Amniotic epithelial cell (primary cell): ENCODE measurements around the gene SLC66A2.
"Not testable (repeated sequence)": the region's sequence is repeated elsewhere in the genome, so short reads cannot be mapped to it uniquely, and the experiment has no call there.

Experiments
- DNase-seq: peaks from one replicate; pipeline ENCODE4 v3.0.0-alpha.2; 2010; ENCODE audit warnings: low read depth

SLC66A2 gene

DNA sequence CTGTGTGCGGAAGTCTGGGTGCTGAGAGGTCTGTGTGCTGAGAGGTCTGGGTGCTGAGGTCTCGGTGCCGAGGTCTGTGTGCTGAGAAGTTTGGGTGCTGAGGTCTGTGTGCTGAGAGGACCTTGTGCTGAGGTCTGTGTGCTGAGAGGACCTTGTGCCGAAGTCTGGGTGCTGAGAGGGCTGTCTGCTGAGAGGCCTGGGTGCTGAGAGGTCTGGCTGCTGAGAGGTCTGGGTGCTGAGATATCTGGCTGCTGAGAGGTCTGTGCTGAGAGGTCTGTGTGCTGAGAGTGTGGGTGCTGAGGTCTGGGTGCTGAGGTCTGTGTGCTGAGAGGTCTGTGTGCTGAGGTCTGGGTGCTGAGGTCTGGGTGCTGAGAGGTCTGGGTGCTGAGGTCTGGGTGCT, 86.5 kb downstream of the SLC66A2 start:
- not testable (repeated sequence) for DNase-seq

DNA sequence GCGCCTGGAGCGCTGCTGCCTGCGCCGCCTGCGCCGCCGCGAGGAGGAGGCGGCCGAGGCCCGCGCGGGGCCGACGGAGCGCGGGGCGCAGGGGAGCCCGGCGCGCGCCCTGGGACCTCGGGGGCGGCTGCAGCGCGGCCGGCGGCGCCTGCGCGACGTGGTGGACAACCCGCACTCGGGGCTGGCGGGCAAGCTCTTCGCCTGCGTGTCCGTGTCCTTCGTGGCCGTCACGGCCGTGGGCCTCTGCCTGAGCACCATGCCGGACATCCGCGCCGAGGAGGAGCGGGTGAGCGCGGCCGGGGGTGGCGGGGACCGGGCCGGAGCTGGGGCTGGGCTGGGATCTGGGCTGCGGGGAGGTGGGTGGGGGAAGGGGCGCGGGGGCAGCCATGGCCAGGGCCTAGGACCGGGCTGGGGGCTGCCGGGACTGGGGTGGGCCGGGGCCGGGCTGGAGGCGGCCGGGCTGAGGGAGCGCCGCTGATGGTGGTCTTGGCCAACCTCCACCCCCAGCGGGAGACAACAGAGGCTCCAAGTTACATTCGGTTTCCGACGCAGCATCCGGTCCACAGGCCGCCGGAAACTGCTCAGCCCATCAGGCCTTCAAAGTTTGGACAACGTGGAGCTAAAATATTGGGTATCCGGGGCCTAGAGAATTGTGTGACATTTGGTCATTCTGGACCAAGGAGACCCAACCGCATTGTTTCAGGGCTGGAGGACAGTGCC, 87.3 kb downstream of the SLC66A2 start:
- DNase-seq, result no peak

DNA sequence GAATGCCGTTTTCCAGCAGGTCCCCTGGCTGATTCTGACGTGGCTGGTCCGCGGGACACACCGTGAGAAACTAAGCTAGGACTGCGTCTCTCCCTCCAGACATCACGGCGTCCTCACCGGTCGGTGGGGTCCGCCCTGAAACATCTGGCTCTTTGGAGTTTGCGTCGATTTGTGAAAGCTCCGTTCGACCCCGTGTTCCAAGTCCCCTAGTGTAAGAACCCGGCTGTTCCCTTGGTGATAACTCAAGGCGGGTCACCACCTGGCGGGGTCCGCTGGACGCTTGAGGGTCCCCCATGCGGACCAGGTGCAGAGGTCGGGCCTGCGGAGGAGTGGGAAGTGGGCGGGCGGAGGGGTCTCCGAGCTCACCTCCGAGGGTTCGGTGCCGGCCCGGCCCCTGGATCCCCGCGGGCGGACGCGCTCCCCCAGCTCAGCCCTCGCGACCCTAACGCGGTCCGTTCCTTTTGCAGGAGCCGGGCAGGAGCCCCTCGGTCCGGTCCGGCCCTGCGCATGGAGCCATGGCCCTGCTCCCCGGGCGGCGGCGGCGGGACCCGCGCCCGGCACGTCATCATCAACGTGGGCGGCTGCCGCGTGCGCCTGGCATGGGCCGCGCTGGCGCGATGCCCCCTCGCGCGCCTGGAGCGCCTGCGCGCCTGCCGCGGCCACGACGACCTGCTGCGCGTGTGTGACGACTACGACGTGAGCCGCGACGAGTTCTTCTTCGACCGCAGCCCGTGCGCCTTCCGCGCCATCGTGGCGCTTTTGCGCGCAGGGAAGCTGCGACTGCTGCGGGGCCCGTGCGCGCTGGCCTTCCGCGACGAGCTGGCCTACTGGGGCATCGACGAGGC, 88.1 kb downstream of the SLC66A2 start:
- no peak for DNase-seq

DNA sequence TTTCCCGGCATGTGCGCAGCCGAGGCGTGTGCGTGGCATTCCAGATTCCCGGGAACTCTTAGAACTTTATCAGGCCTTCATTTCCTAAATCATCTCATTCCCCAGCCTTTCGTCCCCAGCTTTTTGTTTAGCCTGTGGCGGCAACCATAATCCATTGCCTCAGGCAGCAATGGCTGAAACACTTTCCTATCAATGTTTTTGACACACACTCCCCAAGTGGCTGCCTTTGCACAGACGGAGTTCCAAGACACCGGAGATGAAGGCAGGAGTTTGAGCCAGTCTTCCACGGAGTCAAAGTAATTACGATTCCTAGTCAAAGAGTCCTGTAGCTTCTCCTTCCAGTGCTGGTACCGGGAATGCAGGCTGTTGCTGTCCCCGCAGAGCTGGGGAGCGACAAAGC, 88.9 kb downstream of the SLC66A2 start:
- DNase-seq, result no peak

DNA sequence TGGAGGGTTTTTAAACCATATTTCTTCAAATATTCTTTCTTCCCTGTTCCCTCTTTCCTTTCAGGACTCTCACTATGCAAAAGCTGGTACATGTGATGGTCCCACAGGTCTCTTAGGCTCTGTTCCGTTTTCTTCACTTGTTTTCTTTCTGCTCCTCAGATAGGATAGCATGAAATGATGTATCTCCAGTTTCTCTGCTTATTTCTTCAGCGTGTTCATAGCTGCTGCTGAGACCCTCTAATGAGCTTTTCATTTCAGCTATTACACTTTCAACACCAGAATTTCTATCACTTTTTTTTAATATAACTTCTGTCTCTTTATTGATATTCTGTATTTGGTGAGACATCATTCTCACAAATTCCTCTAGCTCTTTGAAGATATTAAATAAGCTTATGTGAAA, 89.8 kb downstream of the SLC66A2 start:
- no peak for DNase-seq

DNA sequence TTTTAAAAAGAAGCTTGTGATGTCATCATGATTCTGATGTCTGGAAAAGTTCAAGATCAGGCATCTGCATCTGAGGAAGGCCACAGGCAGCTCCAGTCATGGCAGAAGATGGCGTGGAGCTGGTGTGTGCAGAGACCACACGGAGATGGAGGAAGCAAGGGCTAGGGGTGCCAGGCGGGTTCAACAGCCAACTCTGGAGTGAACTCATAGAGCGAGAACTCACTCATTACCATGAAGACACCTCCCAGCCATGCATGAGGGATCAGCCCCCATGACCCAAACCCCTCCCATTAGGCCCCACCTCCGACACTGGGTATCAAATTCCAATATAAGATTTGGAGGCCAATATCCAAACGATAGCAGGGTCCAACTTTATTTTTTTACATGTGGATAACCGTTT, 92.1 kb downstream of the SLC66A2 start:
- DNase-seq, result no peak

DNA sequence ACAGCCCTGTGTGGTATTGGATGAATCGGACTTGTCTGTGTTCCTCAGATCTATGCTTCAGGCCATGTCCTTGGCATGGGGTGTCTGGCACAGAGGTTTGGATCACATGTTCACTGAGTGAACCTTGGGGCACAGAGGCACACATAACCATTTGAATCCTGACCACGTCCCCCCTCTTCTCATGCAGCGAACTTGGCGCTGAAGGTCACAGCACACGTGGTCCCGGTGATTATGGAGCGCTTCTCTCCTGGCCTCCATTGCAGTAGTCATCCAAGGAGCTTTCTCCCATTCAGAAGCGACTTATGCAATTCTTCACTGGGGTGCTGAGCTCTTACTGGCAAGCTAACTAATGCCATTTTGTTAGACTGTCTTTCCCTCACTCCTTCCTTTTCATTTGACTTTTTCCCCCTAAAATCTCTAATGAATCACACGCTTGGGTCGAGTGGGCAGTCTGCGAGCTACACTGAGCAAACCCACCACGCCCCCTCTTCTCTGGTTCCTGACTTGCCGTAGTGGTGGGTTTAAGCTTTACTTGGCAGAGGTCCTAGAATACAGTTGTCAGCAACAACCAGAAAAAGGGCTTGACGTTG, 94.3 kb downstream of the SLC66A2 start:
- peak; percentile 62 for DNase-seq

DNA sequence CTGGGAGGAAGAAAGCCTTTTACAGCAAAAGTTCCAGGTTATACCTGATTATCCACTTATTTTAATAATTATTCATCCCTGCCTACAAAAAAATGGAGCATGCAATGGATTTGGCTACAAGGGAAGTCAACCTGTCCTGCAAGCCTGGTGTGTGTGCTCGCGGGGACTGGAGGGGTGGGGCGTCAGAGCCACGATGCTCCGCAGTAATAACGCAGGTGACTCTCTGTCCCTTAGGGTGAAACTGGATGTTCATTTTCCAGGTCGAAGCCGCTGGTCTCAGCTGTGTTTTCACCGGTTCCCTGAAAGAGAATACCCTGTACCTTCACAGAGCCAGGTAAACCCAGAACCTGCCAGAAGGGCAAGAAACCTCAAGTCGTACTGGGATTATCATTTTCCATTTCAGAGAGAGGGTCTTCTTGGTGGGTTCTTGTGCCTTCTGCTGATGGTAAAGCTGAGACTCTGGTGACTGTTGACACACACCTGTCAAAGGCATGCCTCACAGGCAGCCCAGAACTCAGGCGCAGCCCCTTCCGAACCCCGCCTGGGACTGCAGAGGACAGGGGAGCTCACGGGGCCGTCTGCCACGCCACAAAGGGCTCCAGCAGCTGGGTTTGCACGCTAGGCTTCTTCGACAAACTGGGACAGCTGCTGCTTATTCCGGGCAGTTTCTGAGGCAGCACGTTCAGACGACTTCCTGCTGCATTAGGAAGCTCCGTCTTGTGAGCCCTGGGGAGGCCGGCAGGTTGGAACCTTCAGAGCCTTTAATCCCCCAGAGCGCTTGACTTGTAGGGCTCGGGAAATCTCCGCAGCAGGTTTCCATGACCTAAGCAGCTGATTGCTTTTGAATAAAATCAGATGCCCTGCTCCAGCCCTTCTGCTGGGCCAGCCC, 95.1 kb downstream of the SLC66A2 start:
- peak; percentile 45 for DNase-seq

DNA sequence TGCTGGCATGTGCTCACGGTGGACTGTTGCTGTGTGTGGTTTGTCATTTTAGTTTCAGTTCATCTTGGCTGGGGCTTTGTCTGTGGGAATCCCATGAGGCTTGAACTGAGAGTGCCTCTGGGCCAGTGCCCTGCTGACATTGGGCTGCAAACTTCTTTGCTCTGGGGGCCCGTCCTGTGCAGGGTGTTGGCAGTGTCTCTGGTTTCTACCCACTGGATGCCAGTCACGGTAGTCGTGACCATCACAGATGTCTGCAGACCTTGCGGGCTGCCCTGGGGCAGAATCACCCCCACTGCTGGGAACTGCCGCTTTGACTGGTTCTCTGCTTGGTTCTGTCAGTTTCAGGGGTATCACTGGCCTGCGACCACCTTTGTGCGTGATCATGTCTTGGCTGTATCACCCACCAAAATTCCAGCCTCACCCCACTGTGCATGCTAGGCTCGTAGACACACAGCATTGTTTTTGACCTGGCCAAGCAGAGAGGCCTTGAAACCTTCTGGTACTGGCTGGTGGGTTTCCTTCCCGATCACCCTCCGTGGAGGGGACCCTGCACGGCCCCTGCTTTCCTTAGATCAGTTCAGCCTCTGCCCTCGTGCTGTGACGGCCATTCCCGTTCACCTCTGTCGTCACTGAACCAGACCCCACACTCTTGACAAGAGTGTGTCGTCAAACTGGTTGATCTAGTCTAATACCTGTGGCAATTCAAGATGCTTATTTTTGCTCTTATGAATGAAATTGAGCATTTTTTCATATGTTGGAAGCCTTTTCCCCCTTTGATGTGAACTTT, 96.1 kb downstream of the SLC66A2 start:
- no peak for DNase-seq

DNA sequence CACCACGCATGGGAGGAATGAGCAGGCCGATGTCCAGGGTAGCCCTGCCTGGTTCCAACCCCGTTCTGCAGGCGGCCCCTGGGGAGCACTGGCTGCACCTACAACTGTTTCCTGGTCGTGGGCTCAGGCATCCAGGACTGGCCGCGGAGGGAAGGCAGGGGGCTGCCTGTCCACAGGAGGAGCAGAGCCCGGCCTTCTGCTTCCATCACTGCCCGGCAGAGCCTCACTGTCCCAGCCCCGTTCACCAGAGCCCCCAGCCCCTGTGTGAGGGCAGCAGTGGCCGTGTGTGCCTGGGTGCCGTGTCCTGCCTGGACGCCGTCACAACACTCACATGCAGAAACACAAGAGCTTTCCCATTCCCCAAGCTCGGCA, 97.5 kb downstream of the SLC66A2 start:
- DNase-seq, result no peak

DNA sequence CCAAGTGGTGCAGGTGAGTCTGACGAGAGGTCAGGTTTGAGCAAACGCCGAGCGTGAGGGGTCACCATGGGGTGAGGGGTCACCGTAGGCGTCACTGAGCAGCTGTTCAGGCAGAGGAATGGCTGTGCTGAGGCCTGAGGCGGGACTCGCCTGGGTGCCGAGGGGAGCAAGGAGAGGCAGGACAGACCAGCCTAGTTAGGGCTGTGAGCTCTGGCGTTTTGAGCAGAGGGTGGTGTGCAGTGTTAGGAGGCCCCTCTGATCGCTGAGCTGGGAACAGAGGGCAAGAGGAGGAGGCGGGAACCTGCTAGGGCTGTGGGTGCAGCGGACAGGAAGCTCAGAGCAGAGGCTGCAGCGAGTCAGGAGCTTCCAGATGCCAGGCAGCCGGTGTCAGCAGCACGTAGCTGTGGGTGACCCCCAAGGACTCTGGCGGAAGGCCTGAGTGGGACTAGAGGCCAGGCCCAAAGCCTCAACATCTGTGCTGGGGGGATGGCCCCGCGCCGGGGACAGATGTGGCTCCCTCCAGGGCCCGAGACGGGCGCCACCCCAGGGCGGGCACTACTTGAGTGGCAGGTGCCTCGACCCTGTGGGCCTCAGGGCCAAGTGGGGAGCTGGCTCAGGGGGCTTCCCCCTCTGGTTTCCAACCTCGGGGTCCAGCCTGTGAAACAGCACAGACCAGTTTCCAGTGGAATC, 98.0 kb downstream of the SLC66A2 start:
- DNase-seq, result no peak

DNA sequence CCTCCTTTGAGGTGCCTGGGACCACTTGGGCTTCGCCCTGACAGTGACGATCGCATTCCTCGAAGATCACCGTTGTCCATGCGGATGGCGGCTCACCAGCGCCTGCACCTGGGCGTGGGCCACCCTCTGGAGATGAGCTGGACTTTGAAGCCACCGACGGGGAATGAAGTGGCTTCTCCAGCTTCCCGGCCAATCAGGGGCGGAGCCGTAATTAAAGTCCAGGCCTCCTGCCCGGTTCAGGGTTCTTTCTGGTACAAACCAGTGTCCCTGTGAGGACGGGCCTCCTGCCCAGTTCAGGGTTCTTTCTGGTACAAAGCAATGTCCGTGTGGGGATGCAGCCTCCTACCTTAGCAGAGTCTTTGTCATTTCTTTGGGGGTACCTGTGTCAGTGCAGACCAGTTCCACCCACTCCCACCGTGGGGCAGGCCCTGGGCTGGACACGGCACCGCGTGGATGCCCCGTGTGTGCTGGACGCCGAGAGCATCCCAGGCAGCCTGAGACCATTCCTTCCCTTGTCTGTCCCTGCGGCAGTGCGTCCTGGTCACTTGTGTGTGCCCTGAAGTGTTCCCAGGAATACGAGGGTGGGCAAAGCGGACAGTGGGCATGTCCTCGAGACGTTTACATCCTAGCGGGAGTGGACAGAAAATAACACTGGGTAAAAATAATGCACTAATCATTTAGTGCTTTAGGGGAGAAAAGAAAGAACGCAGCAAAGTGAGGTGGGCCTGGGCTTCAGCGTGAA, 98.7 kb downstream of the SLC66A2 start:
- DNase-seq, result no peak
